Activated CD8-positive, alpha-beta memory T cell treated with anti-CD3 and anti-CD28 coated beads for 4 hours (primary cell): Measurements from ENCODE around the gene CHST15.

Experiments used
- DNase-seq, 2 donors: peaks; one replicate each; pipeline ENCODE4 v3.0.0-alpha.2; 2020; ENCODE audit warnings: low read depth in 2 of 2

CHST15 gene

GRCh38 chr10:124011464-124011863 is 81.9 kb downstream of the CHST15 start:
- no peak for DNase-seq

- no peak for DNase-seq
Observed at GRCh38 chr10:124010563-124011131, 82.8 kb downstream of the CHST15 start.

GRCh38 chr10:124010024-124010423 is 83.4 kb downstream of the CHST15 start:
- DNase-seq: no peak

- DNase-seq: no peak
Observed at GRCh38 chr10:124009231-124010015, 84.0 kb downstream of the CHST15 start.

GRCh38 chr10:124008681-124009080 is 84.7 kb downstream of the CHST15 start:
- no peak for DNase-seq

- no peak for DNase-seq
Observed at GRCh38 chr10:124008187-124008586, 85.2 kb downstream of the CHST15 start.

GRCh38 chr10:124007773-124008145 is 85.6 kb downstream of the CHST15 start:
- no peak for DNase-seq

- DNase-seq: no peak
Observed at GRCh38 chr10:124007102-124007772, 86.2 kb downstream of the CHST15 start.

GRCh38 chr10:124006526-124006925 is 86.9 kb downstream of the CHST15 start:
- no peak for DNase-seq

- no peak for DNase-seq
Observed at GRCh38 chr10:124005991-124006392, 87.4 kb downstream of the CHST15 start.

GRCh38 chr10:124005091-124005490 is 88.3 kb downstream of the CHST15 start:
- DNase-seq: no peak

- DNase-seq: no peak
Observed at GRCh38 chr10:124004663-124005004, 88.8 kb downstream of the CHST15 start.

GRCh38 chr10:124003871-124004662 is 89.3 kb downstream of the CHST15 start:
- DNase-seq: no peak

GRCh38 chr10:124003481-124003870 is 89.9 kb downstream of the CHST15 start:
- no peak for DNase-seq

- no peak for DNase-seq
Observed at GRCh38 chr10:124003070-124003419, 90.4 kb downstream of the CHST15 start.

GRCh38 chr10:124002391-124003069 is 90.9 kb downstream of the CHST15 start:
- no peak for DNase-seq

GRCh38 chr10:124001391-124002148 is 91.8 kb downstream of the CHST15 start:
- no peak for DNase-seq

- DNase-seq: no peak
Observed at GRCh38 chr10:124000792-124001201, 92.6 kb downstream of the CHST15 start.

- no peak for DNase-seq
Observed at GRCh38 chr10:123999956-124000615, 93.3 kb downstream of the CHST15 start.

GRCh38 chr10:123999261-123999660 is 94.1 kb downstream of the CHST15 start:
- no peak for DNase-seq
